Measurements from ENCODE around the gene PNMT.

Gene PNMT

GRCh38 chr17:39667945-39668924 is at the start of gene PNMT:
Gene PNMT (plus strand): TSS chr17:39668453. CDS start chr17:39668476, 23 bp downstream.
- H3K4me2 ChIP-seq = peak within 1 kb of the TSS; percentile 73 to 99 (median 93)
- H4K20me1 ChIP-seq = peaks cover 0 to 67% (median 14%) of the 10 kb centered on the region in 11 experiments; a peak in 14 of 22 replicates
- H3K9ac ChIP-seq = peak within 1 kb of the TSS; percentile 52 to 76 (median 72); a peak in 20 of 22 replicates
- H3K4me3 ChIP-seq = peak within 1 kb of the TSS; percentile 44 to 67 (median 54); a peak in 19 of 20 replicates
- no peaks in the 10 kb centered on the region for H3K9me3 ChIP-seq (replicated peaks in 1 of 11)
- TF ChIP-seq Cebpa-rat (IDR thresholded peaks at IDR 0.05) = no peak
- peaks cover 39 to 60% (median 50%) of the 10 kb centered on the region in 11 experiments for H3K27me3 ChIP-seq
- peak within 1 kb of the TSS in 5 of 11 experiments; percentile 27 to 47 (median 38); a peak in 5 of 22 replicates for H3K27ac ChIP-seq
- H3K36me3 ChIP-seq = peaks cover 0 to 9% (median 0%) of the 10 kb centered on the region in 11 experiments; a peak in 7 of 22 replicates
- H3K4me1 ChIP-seq = peaks cover 12 to 85% (median 72%) of the 10 kb centered on the region in 10 experiments; a peak in 19 of 20 replicates

DNA sequence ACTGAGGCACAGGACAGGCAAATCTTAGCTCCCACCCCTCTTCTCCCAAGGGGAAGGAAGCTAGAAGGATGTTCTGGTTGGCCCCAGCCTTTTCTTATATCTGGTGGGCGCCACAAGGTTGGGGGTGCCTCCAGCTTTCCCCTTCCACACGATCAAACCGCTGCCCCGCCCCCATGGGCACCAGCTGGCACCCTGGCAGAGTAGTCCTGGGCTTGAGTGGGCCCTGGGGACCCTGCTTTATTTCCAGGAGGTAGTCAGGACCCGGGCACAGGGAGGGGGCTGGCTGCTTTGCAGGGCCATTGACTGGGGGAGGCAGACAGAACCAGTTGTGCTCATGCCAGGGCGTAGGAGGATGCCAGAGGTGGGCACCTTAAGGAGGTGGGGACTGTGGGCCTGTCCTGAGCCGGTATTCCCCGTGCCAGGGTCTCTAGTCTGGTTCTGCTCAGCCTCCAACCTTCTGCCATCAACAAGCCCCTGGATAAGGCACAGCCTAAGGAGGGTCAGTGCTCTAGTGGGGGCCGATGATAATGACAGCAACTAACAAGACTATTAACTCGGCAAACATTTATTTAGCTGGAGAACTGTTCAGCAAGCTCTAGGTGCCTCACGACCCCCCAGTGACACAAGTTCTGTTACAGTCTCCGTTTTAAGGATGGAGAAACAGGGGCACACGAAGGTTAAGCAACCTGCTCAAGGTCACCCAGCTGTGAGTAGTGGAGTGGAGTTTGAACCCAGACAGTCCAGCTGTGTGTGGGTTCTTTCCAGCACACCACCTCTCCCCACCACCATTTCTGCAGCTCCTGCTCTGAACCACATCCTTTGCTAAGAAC is 49.1 kb upstream of the PNMT start:
- Histone ChIP-seq H3K4me1 (peaks cover 14 to 54% (median 42%) of the 10 kb centered on the region in 10 experiments), H3K27me3 (peaks cover 0 to 12% (median 0%) of the 10 kb centered on the region in 11 experiments; a peak in 2 of 22 replicates), H3K36me3 (no peaks in the 10 kb centered on the region), H3K27ac (peak overlapping the region in 5 of 11 experiments; percentile 76 to 86 (median 81); a peak in 11 of 22 replicates), H3K4me2 (peak overlapping the region; percentile 86 to 98 (median 95)), H3K4me3 (peak overlapping the region; percentile 58 to 72 (median 63); a peak in 17 of 20 replicates), H4K20me1 (no peaks in the 10 kb centered on the region; a peak in 1 of 22 replicates), H3K9me3 (replicated peaks in 1 of 11) (no peaks in the 10 kb centered on the region), H3K9ac (peak overlapping the region in 10 of 11 experiments; percentile 70 to 84 (median 82); a peak in 17 of 22 replicates)
- no peak for TF ChIP-seq Cebpa-rat (IDR thresholded peaks at IDR 0.05)

DNA sequence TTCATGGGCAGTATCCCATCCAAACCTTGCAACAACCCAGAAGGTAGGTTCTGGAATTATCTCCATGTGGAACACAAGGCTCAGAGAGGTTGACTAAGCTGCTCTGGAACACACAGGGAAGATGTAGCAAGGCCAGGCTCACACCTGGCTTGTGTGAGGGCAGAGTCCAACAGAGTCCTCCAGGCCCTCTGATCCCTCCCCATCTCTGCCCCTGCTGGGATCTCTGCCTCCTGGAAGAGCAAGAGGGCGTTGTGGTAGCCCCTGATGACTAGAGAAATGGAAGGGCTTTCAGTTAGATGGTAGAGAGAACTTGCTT is 48.5 kb upstream of the PNMT start:
- no peak overlapping the region for H3K4me3 ChIP-seq
- peak overlapping the region in 7 of 11 experiments; percentile 86 to 97 (median 95); a peak in 14 of 22 replicates for H3K4me2 ChIP-seq
- no peaks in the 10 kb centered on the region for H3K36me3 ChIP-seq
- H4K20me1 ChIP-seq = no peaks in the 10 kb centered on the region; a peak in 1 of 22 replicates
- H3K9me3 ChIP-seq (replicated peaks in 1 of 11) = no peaks in the 10 kb centered on the region
- peaks cover 0 to 12% (median 0%) of the 10 kb centered on the region in 11 experiments; a peak in 5 of 22 replicates for H3K27me3 ChIP-seq
- H3K9ac ChIP-seq = 0 out of 22 replicates have a peak overlapping the region, but pooled peaks of 1 of the 11 experiments have one; percentile 32
- peaks cover 14 to 54% (median 42%) of the 10 kb centered on the region in 10 experiments for H3K4me1 ChIP-seq
- H3K27ac ChIP-seq = no peak overlapping the region
- no peak for TF ChIP-seq Cebpa-rat (IDR thresholded peaks at IDR 0.05)

GRCh38 chr17:39621523-39622379 is 46.5 kb upstream of the PNMT start:
- H4K20me1 ChIP-seq = no peaks in the 10 kb centered on the region; a peak in 1 of 22 replicates
- no peaks in the 10 kb centered on the region for H3K36me3 ChIP-seq
- H3K4me1 ChIP-seq = peaks cover 14 to 55% (median 42%) of the 10 kb centered on the region in 10 experiments
- peak overlapping the region; percentile 27 to 67 (median 47) for H3K4me2 ChIP-seq
- no peak overlapping the region for H3K27ac ChIP-seq
- H3K27me3 ChIP-seq = peaks cover 8 to 27% (median 14%) of the 10 kb centered on the region in 11 experiments
- H3K4me3 ChIP-seq = no peak overlapping the region
- H3K9ac ChIP-seq = peak overlapping the region in 3 of 11 experiments; percentile 10 to 31 (median 27); a peak in 3 of 22 replicates
- H3K9me3 ChIP-seq (replicated peaks in 1 of 11) = no peaks in the 10 kb centered on the region
- TF ChIP-seq Cebpa-rat (IDR thresholded peaks at IDR 0.05) = no peak

GRCh38 chr17:39622380-39623006 is 45.8 kb upstream of the PNMT start:
- H3K27ac ChIP-seq = no peak overlapping the region
- no peak for TF ChIP-seq Cebpa-rat (IDR thresholded peaks at IDR 0.05)
- peaks cover 15 to 35% (median 21%) of the 10 kb centered on the region in 11 experiments for H3K27me3 ChIP-seq
- peak overlapping the region; percentile 27 to 67 (median 47); a peak in 21 of 22 replicates for H3K4me2 ChIP-seq
- H3K4me3 ChIP-seq = no peak overlapping the region
- H4K20me1 ChIP-seq = no peaks in the 10 kb centered on the region; a peak in 1 of 22 replicates
- H3K9ac ChIP-seq = no peak overlapping the region
- peaks cover 14 to 54% (median 41%) of the 10 kb centered on the region in 10 experiments for H3K4me1 ChIP-seq
- no peaks in the 10 kb centered on the region for H3K9me3 ChIP-seq (replicated peaks in 1 of 11)
- no peaks in the 10 kb centered on the region for H3K36me3 ChIP-seq

GRCh38 chr17:39623356-39623950 is 44.8 kb upstream of the PNMT start:
- Histone ChIP-seq H3K9ac (no peak overlapping the region), H3K27me3 (peaks cover 20 to 41% (median 26%) of the 10 kb centered on the region in 11 experiments), H3K9me3 (replicated peaks in 1 of 11) (no peaks in the 10 kb centered on the region), H3K27ac (0 out of 22 replicates have a peak overlapping the region, but pooled peaks of 1 of the 11 experiments have one; percentile 14), H3K4me3 (no peak overlapping the region), H3K4me1 (peaks cover 13 to 59% (median 44%) of the 10 kb centered on the region in 10 experiments), H3K36me3 (no peaks in the 10 kb centered on the region), H3K4me2 (peak overlapping the region; percentile 23 to 75 (median 56); a peak in 20 of 22 replicates), H4K20me1 (no peaks in the 10 kb centered on the region; a peak in 2 of 22 replicates)
- TF ChIP-seq Cebpa-rat (IDR thresholded peaks at IDR 0.05) = no peak

DNA sequence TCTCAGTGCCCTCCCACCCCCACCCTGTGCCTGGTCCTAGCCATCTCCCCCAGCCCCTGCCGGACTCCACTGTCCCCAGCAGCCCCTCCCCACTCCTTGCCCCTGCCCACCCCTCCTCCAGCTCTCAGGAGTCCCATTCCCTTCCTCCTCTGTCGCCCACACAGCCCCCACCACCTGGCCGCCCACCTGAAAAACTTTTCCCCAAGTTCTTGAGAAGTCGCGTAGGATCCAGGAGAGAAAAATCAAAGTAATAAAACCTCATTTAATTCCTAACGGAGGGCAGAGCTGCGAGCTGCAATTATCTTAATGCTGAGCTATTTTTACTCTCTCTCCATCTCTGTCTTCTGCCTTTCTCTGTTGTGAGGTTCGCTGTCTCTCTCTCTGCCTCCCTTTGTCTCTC is 43.9 kb upstream of the PNMT start:
- Histone ChIP-seq H3K4me1 (peaks cover 6 to 59% (median 44%) of the 10 kb centered on the region in 10 experiments; a peak in 19 of 20 replicates), H3K4me3 (no peak overlapping the region), H3K4me2 (no peak overlapping the region), H3K9me3 (replicated peaks in 1 of 11) (no peaks in the 10 kb centered on the region), H3K9ac (no peak overlapping the region), H3K27me3 (peaks cover 20 to 36% (median 26%) of the 10 kb centered on the region in 11 experiments), H4K20me1 (no peaks in the 10 kb centered on the region; a peak in 2 of 22 replicates), H3K36me3 (no peaks in the 10 kb centered on the region), H3K27ac (no peak overlapping the region)
- no peak for TF ChIP-seq Cebpa-rat (IDR thresholded peaks at IDR 0.05)
